DOHH2 (cell line): Measurements from ENCODE around the gene CFAP43.

Experiments used
- H3F3A ChIP-seq: fragments of 200-600 bp; sonication (generic), shearing (Covaris generic); 2 replicates; pipeline ENCODE4 v1.6.0; 2016; ENCODE audit warnings: antibody characterized with exemption, mild to moderate bottlenecking; ENCODE audit not compliant: control insufficient read depth, insufficient read depth
- H3K27ac ChIP-seq: fragments of 200-600 bp; sonication (generic); 2 replicates; pipeline ENCODE4 v1.5.1; 2014; ENCODE audit warnings: low read depth, mild to moderate bottlenecking, low read length, moderate library complexity
- H3K27me3 ChIP-seq: fragments of 200-600 bp; sonication (generic); 2 replicates; pipeline ENCODE4 v1.6.1; 2014; ENCODE audit warnings: mild to moderate bottlenecking, low read length, mixed read lengths; ENCODE audit not compliant: control insufficient read depth
- H3K36me3 ChIP-seq: fragments of 200-600 bp; sonication (generic); 2 replicates; pipeline ENCODE4 v1.6.1; 2014; ENCODE audit warnings: mild to moderate bottlenecking, low read length, moderate library complexity, mixed read lengths; ENCODE audit not compliant: control insufficient read depth
- H3K4me1 ChIP-seq: fragments of 200-600 bp; sonication (generic); 2 replicates; pipeline ENCODE4 v1.6.1; 2014; ENCODE audit warnings: mild to moderate bottlenecking, low read length, mixed read lengths; ENCODE audit not compliant: control insufficient read depth
- H3K4me2 ChIP-seq: fragments of 200-600 bp; sonication (generic); 2 replicates; pipeline ENCODE4 v1.6.0; 2014; ENCODE audit warnings: mild to moderate bottlenecking, low read length, moderate library complexity
- H3K4me3 ChIP-seq: fragments of 200-600 bp; sonication (generic); 2 replicates; pipeline ENCODE4 v1.5.1; 2014; ENCODE audit warnings: mild to moderate bottlenecking, low read length, mixed read lengths
- H3K79me2 ChIP-seq: fragments of 200-600 bp; sonication (generic); 2 replicates; pipeline ENCODE4 v1.6.1; 2014; ENCODE audit warnings: mild to moderate bottlenecking, low read length, mixed read lengths; ENCODE audit not compliant: control insufficient read depth
- H3K9me2 ChIP-seq: fragments of 200-600 bp; sonication (generic); replicated peaks from 2 replicates; pipeline ENCODE4 v1.6.1; 2014; ENCODE audit warnings: mild to moderate bottlenecking, low read length, mixed read lengths; ENCODE audit not compliant: control insufficient read depth
- H3K9me3 ChIP-seq: fragments of 200-600 bp; sonication (generic); 2 replicates; pipeline ENCODE4 v1.6.1; 2014; ENCODE audit warnings: antibody characterized with exemption, low read length, mixed read lengths; ENCODE audit not compliant: control insufficient read depth, insufficient read depth
- H4K20me1 ChIP-seq: fragments of 200-600 bp; sonication (generic); 2 replicates; pipeline ENCODE4 v1.6.0; 2014; ENCODE audit warnings: low read depth, mild to moderate bottlenecking, antibody characterized with exemption, low read length, moderate library complexity; ENCODE audit not compliant: control insufficient read depth, insufficient read depth
- CTCF ChIP-seq: fragments of 200-600 bp; sonication (generic); IDR thresholded peaks from one replicate; pipeline ENCODE4 v1.5.1; 2014; ENCODE audit warnings: antibody characterized with exemption, mild to moderate bottlenecking, low read depth, low read length; ENCODE audit not compliant: poor library complexity, severe bottlenecking
- EZH2phosphoT487 ChIP-seq: fragments of 200-600 bp; sonication (generic); IDR thresholded peaks from 2 replicates; pipeline ENCODE4 v1.6.1; 2017; ENCODE audit warnings: borderline replicate concordance, mild to moderate bottlenecking, antibody characterized with exemption, low read length, moderate library complexity, mixed read lengths

Gene CFAP43

GRCh38 chr10:104122225-104123107 lies 109.7 kb downstream of the CFAP43 start:
- Histone ChIP-seq H3K27ac (peak overlapping the region; percentile 75), H3F3A (peaks cover 5% of the 10 kb centered on the region; the same call in 1 of the 2 replicates), H3K4me1 (peaks cover 30% of the 10 kb centered on the region), H3K9me2 (no peaks in the 10 kb centered on the region), H3K79me2 (peaks cover 17% of the 10 kb centered on the region), H3K9me3 (no peaks in the 10 kb centered on the region), H3K36me3 (peaks cover 25% of the 10 kb centered on the region), H3K27me3 (no peaks in the 10 kb centered on the region), H3K4me3 (peak overlapping the region; percentile 95), H4K20me1 (no peaks in the 10 kb centered on the region), H3K4me2 (peak overlapping the region; percentile 85)
- TF ChIP-seq EZH2phosphoT487: no peak
- no peak for TF ChIP-seq CTCF

GRCh38 chr10:104121485-104122224 lies 110.5 kb downstream of the CFAP43 start, which contains the start of gene SFR1:
Gene SFR1 (plus strand): TSS chr10:104122171. CDS start chr10:104122184, 13 bp downstream.
- Histone ChIP-seq H3K4me3 (peak within 1 kb of the TSS; percentile 95), H3K27ac (peak within 1 kb of the TSS; percentile 86), H3K36me3 (peaks cover 23% of the 10 kb centered on the region), H3K9me2 (no peaks in the 10 kb centered on the region), H3K9me3 (no peaks in the 10 kb centered on the region), H3K4me2 (peak within 1 kb of the TSS; percentile 88), H4K20me1 (no peaks in the 10 kb centered on the region), H3F3A (peaks cover 5% of the 10 kb centered on the region; the same call in 1 of the 2 replicates), H3K27me3 (no peaks in the 10 kb centered on the region), H3K79me2 (peaks cover 17% of the 10 kb centered on the region), H3K4me1 (peaks cover 30% of the 10 kb centered on the region)
- peak; percentile 72 for TF ChIP-seq CTCF
- TF ChIP-seq EZH2phosphoT487: no peak

- Histone ChIP-seq H3K4me3 (peak overlapping the region; percentile 87), H3K27me3 (no peaks in the 10 kb centered on the region), H3K36me3 (peaks cover 22% of the 10 kb centered on the region), H3K4me2 (peak overlapping the region; percentile 88), H3K4me1 (peaks cover 30% of the 10 kb centered on the region), H3K27ac (peak overlapping the region; percentile 86), H3F3A (peaks cover 5% of the 10 kb centered on the region; the same call in 1 of the 2 replicates), H3K9me3 (no peaks in the 10 kb centered on the region), H3K9me2 (no peaks in the 10 kb centered on the region), H4K20me1 (no peaks in the 10 kb centered on the region), H3K79me2 (peaks cover 17% of the 10 kb centered on the region)
- TF ChIP-seq CTCF: no peak
- TF ChIP-seq EZH2phosphoT487: no peak
Observed at GRCh38 chr10:104120903-104121484, 111.2 kb downstream of the CFAP43 start.
